ENCODE measurements around the gene PIGM. TPM values are rescaled to one million over a fixed set of nuclear protein-coding genes. Genes with fewer than 3 reads are reported as not detected.

PIGM gene
- total RNA-seq, 1 experiment from 2014 or later, result 7.7 TPM

DNA sequence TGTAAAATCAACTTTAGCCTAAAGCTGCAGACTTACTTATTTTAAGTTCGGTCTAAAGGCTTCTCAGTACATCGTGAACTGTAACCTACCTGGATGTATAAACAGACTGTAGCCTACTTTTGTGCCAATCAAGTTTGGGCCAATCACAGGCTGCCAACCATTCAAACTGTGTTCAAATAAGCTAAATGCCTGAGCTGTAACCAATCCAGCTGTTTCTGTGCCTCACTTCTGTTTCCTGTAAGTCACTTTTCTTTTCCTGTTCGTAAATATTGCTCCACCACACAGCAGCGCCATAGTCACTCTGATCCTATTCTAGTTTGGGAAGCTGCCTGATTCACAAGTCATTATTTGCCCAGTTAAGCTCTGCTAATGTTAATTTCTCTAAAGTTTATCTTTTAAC, 40.3 kb downstream of the PIGM start:
- peak; percentile 7 for DNase-seq (ENCODE audit: unreplicated experiment)
- Mint-ChIP-seq H3K9me3 (ENCODE audit: unreplicated experiment) (no peaks in the 10 kb centered on the region), H3K27ac (ENCODE audit: low read depth, unreplicated experiment) (no peak overlapping the region), H3K4me3 (ENCODE audit: unreplicated experiment) (no peak overlapping the region), H3K4me1 (ENCODE audit: insufficient read depth, unreplicated experiment) (peaks cover 13% of the 10 kb centered on the region), H3K27me3 (ENCODE audit: insufficient read depth, unreplicated experiment) (no peaks in the 10 kb centered on the region), H3K36me3 (ENCODE audit: insufficient read depth, unreplicated experiment) (no peaks in the 10 kb centered on the region)
- TF ChIP-seq, protein P1, sequence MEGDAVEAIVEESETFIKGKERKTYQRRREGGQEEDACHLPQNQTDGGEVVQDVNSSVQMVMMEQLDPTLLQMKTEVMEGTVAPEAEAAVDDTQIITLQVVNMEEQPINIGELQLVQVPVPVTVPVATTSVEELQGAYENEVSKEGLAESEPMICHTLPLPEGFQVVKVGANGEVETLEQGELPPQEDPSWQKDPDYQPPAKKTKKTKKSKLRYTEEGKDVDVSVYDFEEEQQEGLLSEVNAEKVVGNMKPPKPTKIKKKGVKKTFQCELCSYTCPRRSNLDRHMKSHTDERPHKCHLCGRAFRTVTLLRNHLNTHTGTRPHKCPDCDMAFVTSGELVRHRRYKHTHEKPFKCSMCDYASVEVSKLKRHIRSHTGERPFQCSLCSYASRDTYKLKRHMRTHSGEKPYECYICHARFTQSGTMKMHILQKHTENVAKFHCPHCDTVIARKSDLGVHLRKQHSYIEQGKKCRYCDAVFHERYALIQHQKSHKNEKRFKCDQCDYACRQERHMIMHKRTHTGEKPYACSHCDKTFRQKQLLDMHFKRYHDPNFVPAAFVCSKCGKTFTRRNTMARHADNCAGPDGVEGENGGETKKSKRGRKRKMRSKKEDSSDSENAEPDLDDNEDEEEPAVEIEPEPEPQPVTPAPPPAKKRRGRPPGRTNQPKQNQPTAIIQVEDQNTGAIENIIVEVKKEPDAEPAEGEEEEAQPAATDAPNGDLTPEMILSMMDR (IDR thresholded peaks at IDR 0.05; ENCODE audit: unreplicated experiment), result no peak
- BruUV-seq (replicated peaks), result no TSS peak
- POLR2A ChIA-PET, result interaction anchor here (0.9 to 1.3 kb wide), 2 partner anchors 12 to 22 kb away, joined by 3 to 4 read pairs; no protein-coding TSS in a partner anchor
- CTCF ChIA-PET, result interaction anchor here (0.5 to 4.3 kb wide), 8 partner anchors 15 to 781 kb away, joined by 3 to 28 read pairs (median 4); partner anchors contain the start of gene TAGLN2
- intact Hi-C loops (cut with micrococcal nuclease), result no loop called here

DNA sequence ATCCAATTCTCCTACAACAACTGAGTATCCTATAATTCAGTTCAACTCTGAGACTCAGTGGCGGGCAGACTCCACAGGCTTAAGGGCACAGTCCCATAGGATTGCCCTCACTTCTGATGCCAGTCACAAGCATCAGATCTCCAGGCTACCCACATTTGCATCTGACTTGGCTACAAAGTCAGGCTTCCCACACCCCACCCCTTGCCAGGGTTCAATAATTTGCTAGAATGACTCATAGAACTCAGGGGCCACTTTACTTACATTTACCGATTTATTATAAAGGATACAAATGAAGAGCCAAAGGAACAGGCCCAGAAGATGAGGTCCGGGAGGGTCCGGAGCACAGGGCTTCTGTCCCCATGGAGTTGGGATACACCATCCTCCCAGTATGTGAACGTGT, 41.8 kb downstream of the PIGM start:
- BruUV-seq (replicated peaks), result no TSS peak
- no peaks in the 10 kb centered on the region for H3K27me3 Mint-ChIP-seq (ENCODE audit: insufficient read depth, unreplicated experiment)
- CTCF ChIA-PET, result interaction anchor here (0.6 to 1.7 kb wide), 7 partner anchors 17 to 829 kb away, joined by 3 to 7 read pairs (median 3); partner anchors contain the start of genes KCNJ9 and TAGLN2
- intact Hi-C loops (cut with micrococcal nuclease), result no loop called here
- no peaks in the 10 kb centered on the region for H3K4me1 Mint-ChIP-seq (ENCODE audit: insufficient read depth, unreplicated experiment)
- TF ChIP-seq, protein P1 (IDR thresholded peaks at IDR 0.05; ENCODE audit: unreplicated experiment), result no peak
- POLR2A ChIA-PET, result interaction anchor here (0.6 to 1.5 kb wide), 3 partner anchors 16 to 64 kb away, joined by 3 to 4 read pairs (median 3); no protein-coding TSS in a partner anchor
- no peaks in the 10 kb centered on the region for H3K36me3 Mint-ChIP-seq (ENCODE audit: insufficient read depth, unreplicated experiment)
- no peak overlapping the region for H3K27ac Mint-ChIP-seq (ENCODE audit: low read depth, unreplicated experiment)
- no peak overlapping the region for H3K4me3 Mint-ChIP-seq (ENCODE audit: unreplicated experiment)
- no peak for DNase-seq (ENCODE audit: unreplicated experiment)
- no peaks in the 10 kb centered on the region for H3K9me3 Mint-ChIP-seq (ENCODE audit: unreplicated experiment)

DNA sequence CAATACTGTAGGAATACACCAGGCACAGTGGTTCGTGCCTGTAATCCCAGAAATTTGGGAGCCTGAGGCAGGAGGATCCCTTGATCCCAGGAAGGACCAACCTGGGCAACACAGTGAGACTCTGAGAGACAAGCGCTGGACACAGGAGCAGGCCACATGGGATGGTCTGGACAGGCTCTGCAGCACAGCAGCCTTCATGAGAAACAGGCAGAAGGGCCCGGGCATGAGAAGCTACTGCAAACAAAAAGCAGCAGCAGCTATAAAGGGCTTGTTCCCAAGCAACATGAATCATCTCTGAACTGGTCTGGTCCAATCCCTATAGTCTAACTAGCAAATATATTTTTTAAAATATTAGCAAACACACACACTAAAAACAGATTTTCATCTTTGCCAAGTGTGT, 42.2 kb downstream of the PIGM start:
- no peak for DNase-seq (ENCODE audit: unreplicated experiment)
- BruUV-seq (replicated peaks), result no TSS peak
- TF ChIP-seq, protein P1 (IDR thresholded peaks at IDR 0.05; ENCODE audit: unreplicated experiment), result no peak
- Mint-ChIP-seq H3K4me1 (ENCODE audit: insufficient read depth, unreplicated experiment) (no peaks in the 10 kb centered on the region), H3K27ac (ENCODE audit: low read depth, unreplicated experiment) (no peak overlapping the region), H3K36me3 (ENCODE audit: insufficient read depth, unreplicated experiment) (no peaks in the 10 kb centered on the region), H3K27me3 (ENCODE audit: insufficient read depth, unreplicated experiment) (no peaks in the 10 kb centered on the region), H3K9me3 (ENCODE audit: unreplicated experiment) (no peaks in the 10 kb centered on the region), H3K4me3 (ENCODE audit: unreplicated experiment) (no peak overlapping the region)
- intact Hi-C loops (cut with micrococcal nuclease), result no loop called here
- CTCF ChIA-PET, result interaction anchor here (0.6 to 8.7 kb wide), 5 partner anchors 17 to 97 kb away, joined by 3 to 75 read pairs (median 6); partner anchors contain the start of gene KCNJ9
- POLR2A ChIA-PET, result interaction anchor here (0.6 to 1.5 kb wide), 2 partner anchors 16 to 63 kb away, joined by 3 to 4 read pairs; no protein-coding TSS in a partner anchor

DNA sequence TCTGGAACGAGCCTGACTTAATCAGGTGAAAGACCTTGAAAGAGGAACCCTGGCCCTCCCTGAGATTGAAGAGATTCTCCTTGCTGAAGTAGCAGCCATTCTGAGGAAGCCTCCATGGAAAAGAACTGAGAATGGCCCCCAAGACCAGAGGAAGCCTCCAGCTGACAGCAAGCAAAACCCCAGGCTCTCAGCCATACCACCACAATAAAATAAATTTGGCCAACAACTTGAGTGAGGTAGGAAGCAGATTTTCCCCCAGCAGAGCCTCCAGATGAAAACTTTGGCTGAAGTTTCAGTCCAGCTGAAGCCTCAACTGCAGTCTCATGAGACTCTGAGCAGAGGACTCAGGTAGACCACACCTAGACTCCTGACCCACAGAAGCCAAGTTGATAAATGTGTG, 43.8 kb downstream of the PIGM start:
- intact Hi-C loops (cut with micrococcal nuclease), result no loop called here
- Mint-ChIP-seq H3K9me3 (ENCODE audit: unreplicated experiment) (no peaks in the 10 kb centered on the region), H3K4me3 (ENCODE audit: unreplicated experiment) (no peak overlapping the region), H3K4me1 (ENCODE audit: insufficient read depth, unreplicated experiment) (no peaks in the 10 kb centered on the region), H3K27me3 (ENCODE audit: insufficient read depth, unreplicated experiment) (no peaks in the 10 kb centered on the region), H3K27ac (ENCODE audit: low read depth, unreplicated experiment) (no peak overlapping the region), H3K36me3 (ENCODE audit: insufficient read depth, unreplicated experiment) (no peaks in the 10 kb centered on the region)
- BruUV-seq (replicated peaks), result no TSS peak
- TF ChIP-seq, protein P1 (IDR thresholded peaks at IDR 0.05; ENCODE audit: unreplicated experiment), result no peak
- no peak for DNase-seq (ENCODE audit: unreplicated experiment)
- CTCF ChIA-PET, result interaction anchor here (8.7 kb wide), 1 partner anchor 18 kb away, joined by 75 read pairs; no protein-coding TSS in a partner anchor
- POLR2A ChIA-PET, result interaction anchor here (1.0 kb wide), 1 partner anchor 18 kb away, joined by 4 read pairs; no protein-coding TSS in a partner anchor

Measured in MCF 10A (cell line).